Measurements from ENCODE around the gene IFI30. TPM values are rescaled to one million over a fixed set of nuclear protein-coding genes. Genes with fewer than 3 reads are reported as not detected.
A peak's percentile ranks its signal among the peaks of the same experiment; 100 is the strongest.

Gene IFI30
- total RNA-seq, 4 donors from 2014 or later = 4.1 to 17.4 (median 11.4) TPM

GRCh38 chr19:18165794-18166544, 7.6 kb upstream of the IFI30 start:
- intact Hi-C loops (cut with DNase I; ENCODE audit: low total_unique reads) = no loop called here
- no peak for TF ChIP-seq CTCF (IDR thresholded peaks at IDR 0.05)
- no peak for TF ChIP-seq POLR2A (IDR thresholded peaks at IDR 0.05)
- Histone ChIP-seq H3K4me1 (peaks cover 0 to 8% of the 10 kb centered on the region in 2 donors), H3K36me3 (no peaks in the 10 kb centered on the region), H3K27me3 (no peaks in the 10 kb centered on the region), H3K4me3 (no peak overlapping the region), H3K9me3 (no peaks in the 10 kb centered on the region), H3K27ac (no peak overlapping the region)
- DNase-seq = no peak

GRCh38 chr19:18167011-18167410, 6.6 kb upstream of the IFI30 start:
- intact Hi-C loops (cut with DNase I; ENCODE audit: low total_unique reads) = no loop called here
- Histone ChIP-seq H3K36me3 (no peaks in the 10 kb centered on the region), H3K4me1 (peaks cover 0 to under 1% of the 10 kb centered on the region in 2 donors), H3K27me3 (no peaks in the 10 kb centered on the region), H3K27ac (no peak overlapping the region), H3K4me3 (no peak overlapping the region), H3K9me3 (no peaks in the 10 kb centered on the region)
- no peak for DNase-seq
- TF ChIP-seq CTCF (IDR thresholded peaks at IDR 0.05) (no peak), POLR2A (IDR thresholded peaks at IDR 0.05) (no peak)

- H3K36me3 ChIP-seq = no peaks in the 10 kb centered on the region
- H3K4me3 ChIP-seq = no peak overlapping the region
- H3K27ac ChIP-seq = no peak overlapping the region
- no peaks in the 10 kb centered on the region for H3K4me1 ChIP-seq
- intact Hi-C loops (cut with DNase I; ENCODE audit: low total_unique reads) = no loop called here
- no peaks in the 10 kb centered on the region for H3K27me3 ChIP-seq
- TF ChIP-seq POLR2A (IDR thresholded peaks at IDR 0.05) (no peak), CTCF (IDR thresholded peaks at IDR 0.05) (peak; percentile 41 to 69 (median 62))
- DNase-seq = no peak
- H3K9me3 ChIP-seq = no peaks in the 10 kb centered on the region
Measured at GRCh38 chr19:18167975-18168645, 5.5 kb upstream of the IFI30 start.

GRCh38 chr19:18168673-18169381, 4.8 kb upstream of the IFI30 start:
- Histone ChIP-seq H3K4me3 (no peak overlapping the region), H3K36me3 (no peaks in the 10 kb centered on the region), H3K9me3 (no peaks in the 10 kb centered on the region), H3K4me1 (peaks cover 0 to 3% of the 10 kb centered on the region in 2 donors), H3K27me3 (no peaks in the 10 kb centered on the region), H3K27ac (no peak overlapping the region)
- no peak for TF ChIP-seq CTCF (IDR thresholded peaks at IDR 0.05)
- no peak for TF ChIP-seq POLR2A (IDR thresholded peaks at IDR 0.05)
- intact Hi-C loops (cut with DNase I; ENCODE audit: low total_unique reads) = no loop called here
- no peak for DNase-seq
